GM19328 (cell line): ENCODE results near the gene YTHDC2.
"Not testable (repeated sequence)": the region's sequence is repeated elsewhere in the genome, so short reads cannot be mapped to it uniquely, and the experiment has no call there.

Source experiments
- ATAC-seq: cut with Tn5 transposase; IDR thresholded peaks from one replicate; pipeline ENCODE4 v1.9.1; 2021; ENCODE audit warnings: mild to moderate bottlenecking, moderate library complexity; ENCODE audit not compliant: unreplicated experiment

Gene YTHDC2

GRCh38 chr5:113600255-113600905, 86.9 kb downstream of the YTHDC2 start:
- ATAC-seq = no peak

GRCh38 chr5:113601423-113601822, 87.9 kb downstream of the YTHDC2 start:
- no peak for ATAC-seq

- not testable (repeated sequence) for ATAC-seq
Observed at GRCh38 chr5:113603246-113603645, 89.8 kb downstream of the YTHDC2 start.

- peak; percentile 84 for ATAC-seq
Observed at GRCh38 chr5:113606298-113607134, 93.0 kb downstream of the YTHDC2 start.

- no peak for ATAC-seq
Observed at GRCh38 chr5:113607361-113607760, 93.9 kb downstream of the YTHDC2 start.

GRCh38 chr5:113608113-113608596, 94.7 kb downstream of the YTHDC2 start:
- ATAC-seq = no peak

- peak; percentile 74 for ATAC-seq
Observed at GRCh38 chr5:113612060-113612496, 98.6 kb downstream of the YTHDC2 start.

GRCh38 chr5:113614191-113614590, 100.7 kb downstream of the YTHDC2 start:
- no peak for ATAC-seq

- no peak for ATAC-seq
Observed at GRCh38 chr5:113615708-113616107, 102.2 kb downstream of the YTHDC2 start.

- no peak for ATAC-seq
Observed at GRCh38 chr5:113617191-113617796, 103.8 kb downstream of the YTHDC2 start.

GRCh38 chr5:113632996-113633395, 119.5 kb downstream of the YTHDC2 start:
- no peak for ATAC-seq

- no peak for ATAC-seq
Observed at GRCh38 chr5:113634957-113635356, 121.5 kb downstream of the YTHDC2 start.

GRCh38 chr5:113641715-113642114, 128.2 kb downstream of the YTHDC2 start:
- ATAC-seq = no peak
